IPS-15b (cell line): ENCODE results near the gene ZNF366.
"Not testable (repeated sequence)": the region's sequence is repeated elsewhere in the genome, so short reads cannot be mapped to it uniquely, and the experiment has no call there.

ENCODE experiments used
- H3K27me3 ChIP-seq: one replicate; pipeline ENCODE4 v1.6.1; 2013; ENCODE audit warnings: low read length; ENCODE audit not compliant: control insufficient read depth, insufficient read depth
- H3K36me3 ChIP-seq: one replicate; pipeline ENCODE4 v1.6.1; 2013; ENCODE audit warnings: low read length; ENCODE audit not compliant: control insufficient read depth, insufficient read depth
- H3K4me1 ChIP-seq: one replicate; pipeline ENCODE4 v1.6.1; 2013; ENCODE audit warnings: mild to moderate bottlenecking, low read length; ENCODE audit not compliant: control insufficient read depth, insufficient read depth
- H3K4me3 ChIP-seq: one replicate; pipeline ENCODE4 v1.5.1; 2013; ENCODE audit warnings: low read depth, low read length
- H3K9ac ChIP-seq: one replicate; pipeline ENCODE4 v1.6.1; 2013; ENCODE audit warnings: low read depth, mild to moderate bottlenecking, low read length
- H3K9me3 ChIP-seq: one replicate; pipeline ENCODE4 v1.6.1; 2013; ENCODE audit warnings: mild to moderate bottlenecking, low read length; ENCODE audit not compliant: control insufficient read depth, insufficient read depth

The ZNF366 gene

DNA sequence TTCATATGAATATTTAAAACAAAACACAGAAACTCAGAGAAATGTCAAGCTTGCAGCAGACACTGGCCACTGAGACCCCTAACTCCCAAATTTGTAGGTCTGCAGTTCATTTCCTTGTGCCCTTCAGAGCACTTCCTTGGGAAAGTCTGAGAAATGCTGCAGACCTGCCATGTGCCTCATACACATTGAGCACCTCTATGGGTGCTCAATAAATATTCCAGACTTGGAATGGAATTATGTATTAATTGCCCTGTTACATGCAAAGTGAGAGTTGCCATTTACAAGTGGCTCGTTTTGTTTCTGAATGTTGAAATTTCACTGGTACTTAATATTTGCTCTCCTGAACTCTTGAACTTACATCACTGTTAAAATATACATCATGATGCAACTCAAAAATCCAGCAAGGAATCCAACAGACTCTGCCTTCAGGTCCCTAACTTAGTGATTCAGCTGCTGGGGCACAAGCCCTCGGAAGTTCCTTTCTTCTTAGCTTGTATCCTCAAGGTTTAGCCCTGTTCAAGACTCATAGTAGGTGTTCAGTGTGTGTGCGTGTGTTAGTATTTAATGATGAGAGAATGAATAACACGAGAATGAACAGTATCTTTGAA, 96.4 kb downstream of the ZNF366 start:
- Histone ChIP-seq H3K9ac (no peak overlapping the region), H3K9me3 (no peaks in the 10 kb centered on the region), H3K27me3 (no peaks in the 10 kb centered on the region), H3K4me3 (no peak overlapping the region), H3K4me1 (no peaks in the 10 kb centered on the region), H3K36me3 (no peaks in the 10 kb centered on the region)

DNA sequence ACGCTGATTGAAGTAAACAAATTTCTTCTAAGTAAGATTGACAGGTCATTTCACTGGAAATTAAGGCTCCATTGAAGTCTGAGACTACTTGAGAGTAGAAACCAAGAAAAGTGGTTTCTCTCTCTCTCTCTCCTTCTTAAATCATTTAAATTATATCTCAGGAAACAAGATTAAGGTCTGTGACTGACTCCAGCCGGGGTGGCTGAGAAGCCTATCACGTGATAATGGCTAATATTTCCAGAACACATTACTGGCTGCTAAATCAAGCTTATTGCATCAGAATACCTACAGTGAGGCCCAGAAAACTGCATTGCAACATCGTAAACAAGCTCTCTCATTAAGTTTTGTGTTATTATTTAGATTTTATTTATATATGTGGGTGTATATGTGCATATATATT, 98.6 kb downstream of the ZNF366 start:
- no peak overlapping the region for H3K9ac ChIP-seq

DNA sequence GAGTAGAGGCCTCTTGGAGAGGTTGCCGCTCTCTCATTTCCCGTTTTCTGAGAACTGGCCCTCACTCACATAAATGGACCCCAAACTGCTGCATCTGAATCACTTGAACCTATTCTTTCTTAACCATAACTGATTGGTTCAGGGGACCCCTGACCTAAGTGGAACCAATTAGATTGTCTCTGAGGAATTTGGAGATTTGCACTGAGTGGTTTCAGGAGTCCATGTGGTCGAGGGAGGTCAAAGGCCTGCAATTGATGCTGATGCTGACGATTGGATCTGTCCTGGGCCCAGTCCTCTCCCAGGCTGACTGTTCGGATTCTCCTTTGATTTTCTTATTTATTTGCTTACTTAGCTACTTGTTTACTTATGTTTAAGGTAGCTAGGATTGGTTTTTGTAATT, 99.1 kb downstream of the ZNF366 start:
- Histone ChIP-seq H3K9ac (no peak overlapping the region), H3K4me3 (no peak overlapping the region), H3K36me3 (no peaks in the 10 kb centered on the region), H3K9me3 (no peaks in the 10 kb centered on the region), H3K4me1 (no peaks in the 10 kb centered on the region), H3K27me3 (no peaks in the 10 kb centered on the region)

More for the DNA sequence above, 98.6 kb downstream of the ZNF366 start:
- H3K4me3 ChIP-seq: no peak overlapping the region
- H3K36me3 ChIP-seq: no peaks in the 10 kb centered on the region
- no peaks in the 10 kb centered on the region for H3K27me3 ChIP-seq
- H3K4me1 ChIP-seq: no peaks in the 10 kb centered on the region
- no peaks in the 10 kb centered on the region for H3K9me3 ChIP-seq

DNA sequence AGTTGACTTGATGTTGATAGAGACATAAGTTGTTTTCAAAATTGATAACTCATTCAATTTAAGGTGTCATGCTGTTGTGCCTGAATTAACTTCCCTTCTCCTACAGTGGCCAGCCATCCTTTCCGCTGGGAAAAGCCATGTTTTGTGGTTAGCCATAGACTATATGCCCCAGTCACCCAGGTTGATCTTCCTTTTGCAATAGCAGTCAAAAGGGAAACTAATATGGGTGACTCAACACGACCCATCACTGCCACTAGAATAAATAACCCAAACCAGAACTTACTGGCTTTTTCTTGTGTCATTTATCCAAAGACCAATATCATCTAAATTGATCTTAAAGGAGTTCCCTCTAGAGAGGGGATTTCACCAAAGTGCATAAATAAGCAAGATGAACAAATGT, 99.7 kb downstream of the ZNF366 start:
- Histone ChIP-seq H3K36me3 (no peaks in the 10 kb centered on the region), H3K27me3 (no peaks in the 10 kb centered on the region), H3K4me3 (no peak overlapping the region), H3K9ac (no peak overlapping the region), H3K4me1 (no peaks in the 10 kb centered on the region), H3K9me3 (no peaks in the 10 kb centered on the region)

DNA sequence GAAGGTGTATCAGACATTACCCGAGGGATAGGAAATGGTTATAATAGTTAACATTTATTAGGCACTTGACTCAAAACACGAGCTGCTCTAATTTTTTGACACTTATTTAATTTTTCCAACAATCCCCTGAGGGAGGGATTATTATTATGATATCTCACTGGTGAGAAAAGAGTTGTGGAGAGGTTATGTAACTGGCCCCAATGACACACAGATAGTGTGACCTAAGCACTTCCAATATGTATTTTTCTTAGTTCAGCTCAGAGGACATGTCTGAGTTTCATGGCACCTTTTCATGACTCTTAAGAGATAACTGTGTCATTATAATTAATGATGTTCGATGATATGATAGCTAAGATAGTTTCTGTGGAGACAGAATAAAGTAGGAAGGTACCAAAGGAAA, 100.1 kb downstream of the ZNF366 start:
- Histone ChIP-seq H3K4me3 (no peak overlapping the region), H3K9me3 (no peaks in the 10 kb centered on the region), H3K36me3 (no peaks in the 10 kb centered on the region)

DNA sequence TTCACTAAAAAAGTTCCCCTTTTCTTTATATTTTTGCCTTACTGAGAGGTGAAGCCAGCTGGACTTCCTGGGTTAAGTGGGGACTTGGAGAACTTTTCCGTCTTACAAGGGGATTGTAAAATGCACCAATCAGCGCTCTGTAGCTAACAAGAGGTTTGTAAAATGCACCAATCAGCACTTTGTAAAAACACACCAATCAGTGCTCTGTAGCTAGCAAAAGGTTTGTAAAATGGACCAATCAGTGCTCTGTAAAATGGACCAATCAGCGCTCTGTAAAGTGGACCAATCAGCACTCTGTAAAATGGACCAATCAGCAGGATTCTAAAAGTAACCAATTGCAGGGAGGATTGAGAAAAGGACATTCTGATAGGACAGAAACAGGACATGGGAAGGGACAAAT, 102.4 kb downstream of the ZNF366 start:
- not testable (repeated sequence) for H3K4me3 ChIP-seq, H3K36me3 ChIP-seq, H3K27me3 ChIP-seq, H3K4me1 ChIP-seq, H3K9ac ChIP-seq, H3K9me3 ChIP-seq

More for the DNA sequence above, 100.1 kb downstream of the ZNF366 start:
- Histone ChIP-seq H3K9ac (no peak overlapping the region), H3K27me3 (no peaks in the 10 kb centered on the region), H3K4me1 (no peaks in the 10 kb centered on the region)

- Histone ChIP-seq H3K9ac (no peak overlapping the region), H3K4me1 (no peaks in the 10 kb centered on the region), H3K4me3 (no peak overlapping the region), H3K9me3 (no peaks in the 10 kb centered on the region), H3K36me3 (no peaks in the 10 kb centered on the region), H3K27me3 (no peaks in the 10 kb centered on the region)
These were observed 104.1 kb downstream of the ZNF366 start for GRCh38 chr5:72402959-72403628.

DNA sequence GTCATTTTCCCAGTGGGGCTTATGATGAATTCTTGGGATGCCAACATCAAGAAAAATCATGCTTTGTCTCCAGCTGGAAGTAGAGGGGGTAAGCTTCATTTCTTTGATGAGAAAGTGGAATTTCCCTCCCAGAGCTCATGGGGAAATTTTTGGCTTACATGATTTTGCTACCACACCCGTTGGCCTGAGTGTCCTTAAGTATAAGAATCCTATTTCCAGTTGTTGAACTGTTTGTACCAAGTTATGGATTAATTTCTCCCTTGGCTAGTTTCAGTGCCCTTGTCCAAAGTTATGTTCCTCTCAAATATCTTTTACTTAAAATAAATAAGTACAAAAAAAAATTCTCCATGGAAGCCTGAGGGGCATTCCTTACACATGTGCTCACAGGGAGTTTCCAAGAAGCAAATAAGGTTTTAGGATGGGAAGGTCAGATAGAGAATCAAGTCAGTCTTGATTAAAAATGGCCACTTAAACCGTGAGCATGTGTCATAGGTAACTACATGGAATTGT, 104.8 kb downstream of the ZNF366 start:
- Histone ChIP-seq H3K36me3 (no peaks in the 10 kb centered on the region), H3K9me3 (no peaks in the 10 kb centered on the region), H3K9ac (no peak overlapping the region), H3K27me3 (no peaks in the 10 kb centered on the region), H3K4me3 (no peak overlapping the region), H3K4me1 (no peaks in the 10 kb centered on the region)

- Histone ChIP-seq H3K4me1 (no peaks in the 10 kb centered on the region), H3K9me3 (no peaks in the 10 kb centered on the region), H3K4me3 (no peak overlapping the region), H3K9ac (no peak overlapping the region), H3K27me3 (no peaks in the 10 kb centered on the region), H3K36me3 (no peaks in the 10 kb centered on the region)
These were observed 106.3 kb downstream of the ZNF366 start for GRCh38 chr5:72400950-72401349.

DNA sequence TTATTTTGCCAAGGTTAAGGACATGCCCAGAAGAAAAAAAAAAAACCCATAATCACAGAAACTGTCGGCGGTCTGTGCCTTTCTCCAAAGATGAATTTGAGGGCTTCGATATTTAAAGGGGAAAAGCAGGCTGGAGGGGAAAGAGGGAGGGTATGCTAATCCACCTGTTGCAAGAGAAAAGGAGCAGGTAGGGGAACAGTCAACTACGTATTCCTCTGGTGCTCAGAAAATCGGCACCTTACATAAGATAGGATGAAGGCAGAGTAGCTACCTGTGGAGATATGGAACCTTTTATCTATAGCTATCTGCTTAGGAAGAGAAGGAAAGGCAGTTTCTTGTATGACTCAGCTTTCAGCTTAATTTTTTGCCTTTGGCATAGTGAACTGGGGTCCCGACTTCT, 109.4 kb downstream of the ZNF366 start:
- Histone ChIP-seq H3K9me3 (no peaks in the 10 kb centered on the region), H3K4me1 (no peaks in the 10 kb centered on the region), H3K9ac (no peak overlapping the region), H3K27me3 (no peaks in the 10 kb centered on the region), H3K4me3 (no peak overlapping the region), H3K36me3 (no peaks in the 10 kb centered on the region)

DNA sequence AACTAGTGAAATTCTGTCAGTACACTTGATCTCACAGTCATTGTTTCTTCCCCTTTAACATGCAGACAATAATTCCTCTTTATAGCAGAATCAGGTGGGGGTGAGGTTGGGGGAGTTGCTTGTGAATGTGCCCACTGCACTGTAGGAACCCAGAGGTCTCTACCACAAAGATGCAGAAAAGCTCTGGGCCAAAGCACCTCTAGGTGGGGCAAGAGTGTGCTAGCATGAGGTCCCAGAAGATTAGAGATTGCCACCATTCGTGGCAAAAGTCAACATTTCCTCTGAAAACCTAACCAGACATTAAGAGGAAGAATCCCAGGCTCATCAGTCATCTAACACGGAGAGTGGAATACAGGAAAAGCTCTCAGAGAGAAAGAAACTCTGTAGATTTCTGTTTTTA, 112.5 kb downstream of the ZNF366 start:
- Histone ChIP-seq H3K27me3 (no peaks in the 10 kb centered on the region), H3K9me3 (no peaks in the 10 kb centered on the region), H3K36me3 (no peaks in the 10 kb centered on the region), H3K4me1 (no peaks in the 10 kb centered on the region), H3K9ac (no peak overlapping the region), H3K4me3 (no peak overlapping the region)

DNA sequence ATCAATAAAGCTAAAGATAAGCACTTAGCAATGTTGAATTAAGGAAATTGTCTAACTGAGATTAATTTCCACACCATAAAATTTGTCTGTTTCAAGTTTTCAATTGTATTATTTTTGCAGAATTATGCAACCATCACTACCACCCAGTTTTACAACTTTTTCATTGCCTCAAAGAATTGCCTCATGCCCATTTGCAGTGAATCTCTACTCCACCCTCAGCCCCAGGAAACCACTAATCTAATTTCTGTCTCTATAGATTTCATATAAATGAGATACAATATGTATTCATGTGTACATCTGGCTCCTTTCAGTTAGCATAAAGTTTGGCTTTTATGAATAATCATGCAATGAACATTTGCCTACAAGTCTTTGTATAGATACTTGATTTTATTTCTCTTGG, 114.2 kb downstream of the ZNF366 start:
- Histone ChIP-seq H3K9me3 (no peaks in the 10 kb centered on the region), H3K4me1 (no peaks in the 10 kb centered on the region), H3K36me3 (no peaks in the 10 kb centered on the region), H3K4me3 (no peak overlapping the region), H3K9ac (no peak overlapping the region), H3K27me3 (no peaks in the 10 kb centered on the region)
